KOPT-K1 (cell line): Measurements from ENCODE around the gene SRGAP2C.
"Not testable (repeated sequence)": the region's sequence is repeated elsewhere in the genome, so short reads cannot be mapped to it uniquely, and the experiment has no call there.

Source experiments
- H3K27ac ChIP-seq: fragments of 200-600 bp; sonication (generic); 2 replicates; pipeline ENCODE4 v1.5.1; 2016; ENCODE audit warnings: antibody characterized with exemption, mild to moderate bottlenecking, low read depth, low read length; ENCODE audit not compliant: poor library complexity, severe bottlenecking
- H3K36me3 ChIP-seq: fragments of 200-600 bp; sonication (generic); 2 replicates; pipeline ENCODE4 v1.5.1; 2017; ENCODE audit warnings: antibody characterized with exemption, mild to moderate bottlenecking, low read length, moderate library complexity; ENCODE audit not compliant: insufficient read depth
- H3K9me3 ChIP-seq: fragments of 200-600 bp; sonication (generic); 2 replicates; pipeline ENCODE4 v1.5.1; 2017; ENCODE audit warnings: antibody characterized with exemption, low read length, mild to moderate bottlenecking; ENCODE audit not compliant: insufficient read depth, poor library complexity, severe bottlenecking

SRGAP2C gene

DNA sequence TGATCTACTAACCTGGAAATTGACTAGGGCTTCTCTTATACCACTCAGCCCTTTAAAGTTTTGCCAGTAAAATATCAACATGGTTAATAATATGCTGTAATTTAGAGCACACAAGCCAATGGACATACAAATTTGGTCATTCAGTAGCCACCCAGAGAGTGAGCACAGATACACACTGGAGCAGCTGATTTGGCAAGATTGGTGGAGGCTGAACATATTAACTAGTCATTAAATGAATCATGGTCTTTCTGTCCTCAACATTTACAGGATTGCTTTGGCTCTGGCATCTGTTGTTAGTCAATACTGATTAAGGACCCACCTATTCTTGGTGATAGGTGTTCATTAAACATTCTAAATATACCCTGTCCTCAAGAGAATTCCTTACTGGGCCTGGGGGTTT is 130.7 kb downstream of the SRGAP2C start:
- H3K36me3 ChIP-seq, H3K9me3 ChIP-seq, H3K27ac ChIP-seq: not testable (repeated sequence)

- H3K9me3 ChIP-seq, H3K36me3 ChIP-seq, H3K27ac ChIP-seq: not testable (repeated sequence)
Observed at GRCh38 chr1:121316081-121316480, 131.3 kb downstream of the SRGAP2C start.

GRCh38 chr1:121317491-121318468 is 133.0 kb downstream of the SRGAP2C start:
- not testable (repeated sequence) for H3K9me3 ChIP-seq, H3K36me3 ChIP-seq, H3K27ac ChIP-seq

- not testable (repeated sequence) for H3K27ac ChIP-seq, H3K9me3 ChIP-seq, H3K36me3 ChIP-seq
Observed at GRCh38 chr1:121318687-121319086, 133.9 kb downstream of the SRGAP2C start.

- not testable (repeated sequence) for H3K27ac ChIP-seq, H3K36me3 ChIP-seq, H3K9me3 ChIP-seq
Observed at GRCh38 chr1:121321660-121322059, 136.9 kb downstream of the SRGAP2C start.

DNA sequence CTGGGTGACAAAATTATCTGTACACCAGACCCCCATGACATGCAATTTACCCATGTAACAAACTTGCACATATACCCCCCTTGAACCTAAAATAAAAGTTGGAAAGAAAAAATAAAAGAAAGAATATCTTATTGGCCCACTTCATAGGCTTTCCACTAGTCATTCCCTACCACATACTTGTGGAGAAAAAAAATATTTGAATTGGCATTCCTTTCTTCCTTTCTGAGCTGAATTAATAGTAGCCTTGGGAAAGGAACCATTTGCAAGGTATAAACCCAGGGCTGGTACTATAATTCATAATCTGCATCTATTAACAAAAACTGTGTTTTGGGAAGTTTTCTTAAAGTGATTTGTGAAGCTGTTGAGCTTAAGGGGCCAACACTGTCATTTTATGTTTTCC is 140.0 kb downstream of the SRGAP2C start:
- H3K36me3 ChIP-seq, H3K9me3 ChIP-seq, H3K27ac ChIP-seq: not testable (repeated sequence)

GRCh38 chr1:121332141-121332540 is 147.4 kb downstream of the SRGAP2C start:
- not testable (repeated sequence) for H3K9me3 ChIP-seq, H3K36me3 ChIP-seq, H3K27ac ChIP-seq

GRCh38 chr1:121332599-121333562 is 148.1 kb downstream of the SRGAP2C start:
- not testable (repeated sequence) for H3K27ac ChIP-seq, H3K36me3 ChIP-seq, H3K9me3 ChIP-seq

GRCh38 chr1:121337958-121338357 is 153.2 kb downstream of the SRGAP2C start:
- not testable (repeated sequence) for H3K27ac ChIP-seq, H3K36me3 ChIP-seq, H3K9me3 ChIP-seq

- not testable (repeated sequence) for H3K9me3 ChIP-seq, H3K27ac ChIP-seq, H3K36me3 ChIP-seq
Observed at GRCh38 chr1:121339611-121340010, 154.8 kb downstream of the SRGAP2C start.

GRCh38 chr1:121343311-121343906 is 158.6 kb downstream of the SRGAP2C start:
- not testable (repeated sequence) for H3K36me3 ChIP-seq, H3K9me3 ChIP-seq, H3K27ac ChIP-seq

DNA sequence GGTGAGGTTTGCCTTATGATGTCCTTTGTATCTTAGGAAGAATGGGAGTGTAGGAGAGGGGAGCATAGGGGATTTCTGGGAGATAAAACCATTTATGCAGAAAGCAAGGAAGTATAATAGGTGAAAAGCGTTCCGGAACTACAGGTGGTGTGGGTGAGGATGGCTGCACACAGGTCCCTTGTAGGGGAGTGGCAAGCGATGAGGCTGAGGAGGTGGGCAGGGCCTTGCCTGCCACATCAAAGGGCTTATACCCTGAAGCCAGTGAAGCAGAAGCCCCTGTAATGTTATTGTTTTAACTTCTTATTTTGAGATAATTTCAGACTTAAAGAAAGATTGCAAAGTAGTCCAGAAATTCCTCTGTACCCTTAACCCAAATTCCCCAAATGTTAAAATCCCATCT is 159.6 kb downstream of the SRGAP2C start:
- H3K27ac ChIP-seq, H3K36me3 ChIP-seq: not testable (repeated sequence)

GRCh38 chr1:121346654-121347053 is 161.9 kb downstream of the SRGAP2C start:
- H3K27ac ChIP-seq, H3K9me3 ChIP-seq: not testable (repeated sequence)

More for the DNA sequence above, 159.6 kb downstream of the SRGAP2C start:
- not testable (repeated sequence) for H3K9me3 ChIP-seq

GRCh38 chr1:121347476-121347875 is 162.7 kb downstream of the SRGAP2C start:
- H3K36me3 ChIP-seq, H3K9me3 ChIP-seq, H3K27ac ChIP-seq: not testable (repeated sequence)

More at GRCh38 chr1:121346654-121347053, 161.9 kb downstream of the SRGAP2C start:
- H3K36me3 ChIP-seq = not testable (repeated sequence)

- not testable (repeated sequence) for H3K9me3 ChIP-seq
Observed at GRCh38 chr1:121348115-121348514, 163.3 kb downstream of the SRGAP2C start.

More at GRCh38 chr1:121348115-121348514, 163.3 kb downstream of the SRGAP2C start:
- not testable (repeated sequence) for H3K36me3 ChIP-seq, H3K27ac ChIP-seq
